GM18909 (cell line): Measurements from ENCODE around the gene GYS1.
"Not testable (repeated sequence)": the region's sequence is repeated elsewhere in the genome, so short reads cannot be mapped to it uniquely, and the experiment has no call there.

Experiments
- ATAC-seq: cut with Tn5 transposase; IDR thresholded peaks from one replicate; pipeline ENCODE4 v1.9.1; 2021; ENCODE audit warnings: mild to moderate bottlenecking; ENCODE audit not compliant: unreplicated experiment, poor library complexity

The GYS1 gene

DNA sequence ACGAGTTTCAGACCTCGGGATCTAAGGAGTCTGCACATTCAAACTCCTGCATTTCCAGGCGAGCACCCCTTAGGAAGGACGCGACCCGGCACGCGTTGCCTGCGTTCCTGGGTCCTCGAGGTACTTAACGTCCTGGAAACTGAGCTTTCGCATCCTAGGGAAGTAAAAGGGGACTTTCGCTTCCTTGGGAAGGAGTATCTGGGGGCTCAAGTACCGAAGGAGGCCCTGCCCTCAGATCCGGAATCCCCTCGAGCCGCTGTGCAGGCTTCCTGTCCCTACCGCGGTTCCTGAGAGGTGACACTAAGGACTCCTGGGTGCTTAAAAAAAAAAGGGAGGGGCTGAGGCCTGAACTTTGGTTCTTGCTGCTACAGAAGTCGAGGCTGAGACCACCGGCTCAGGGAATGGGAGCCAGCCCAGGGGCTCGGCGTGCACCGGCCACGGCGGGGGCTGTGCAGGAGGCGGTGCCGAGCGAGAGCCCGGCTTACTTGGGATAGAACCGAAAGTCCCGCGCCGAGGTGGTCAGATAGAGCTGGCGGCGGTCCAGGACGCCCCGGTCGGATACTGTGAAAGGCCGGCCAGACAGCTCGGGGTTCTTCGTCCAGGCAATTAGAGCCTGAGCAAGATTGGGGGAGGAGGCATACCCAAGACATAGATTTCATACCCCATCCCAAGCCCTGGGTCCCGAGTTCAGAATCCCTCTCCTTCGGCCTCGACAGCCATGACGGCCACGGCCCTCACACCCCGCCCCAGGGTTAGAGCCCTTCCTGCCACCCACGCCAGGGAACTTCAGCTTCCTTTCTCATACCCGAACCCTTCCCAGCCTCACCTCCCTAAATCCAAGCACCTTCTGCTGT lies 25.5 kb upstream of the GYS1 start:
- not testable (repeated sequence) for ATAC-seq

DNA sequence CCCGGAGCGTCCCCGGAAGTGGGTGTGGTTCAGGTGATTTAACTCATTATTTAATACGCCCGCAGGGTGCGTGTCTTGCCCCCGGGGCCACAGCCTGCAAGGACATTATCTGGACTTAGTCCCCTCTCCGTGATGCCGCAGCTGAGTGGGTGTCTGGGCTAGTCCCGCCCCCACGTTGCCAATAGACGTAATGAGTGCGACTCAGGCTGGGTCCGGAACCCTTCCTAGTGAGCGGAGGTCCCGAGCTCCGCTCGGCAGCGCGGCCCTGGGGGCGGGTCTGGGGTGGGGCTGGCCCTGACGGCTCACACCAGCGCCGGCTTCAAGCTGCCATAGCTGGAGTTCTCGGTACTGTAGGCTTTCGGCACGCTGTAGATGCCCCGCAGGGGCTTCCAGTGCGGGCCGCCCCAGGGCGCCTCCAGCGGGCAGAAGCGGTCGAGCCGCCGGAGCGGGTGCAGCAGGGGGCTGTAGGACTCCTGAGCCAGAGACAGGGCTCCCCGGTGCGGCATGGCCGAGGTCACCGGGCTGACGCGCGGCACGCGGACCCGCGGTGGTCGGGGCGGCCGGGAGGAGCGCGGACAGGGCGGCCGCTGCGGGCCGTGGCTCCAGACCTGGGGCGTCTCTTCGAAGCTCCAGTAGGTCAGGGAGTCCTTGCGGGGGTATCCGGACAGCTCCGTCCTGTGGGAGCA lies 24.7 kb upstream of the GYS1 start:
- ATAC-seq: no peak

DNA sequence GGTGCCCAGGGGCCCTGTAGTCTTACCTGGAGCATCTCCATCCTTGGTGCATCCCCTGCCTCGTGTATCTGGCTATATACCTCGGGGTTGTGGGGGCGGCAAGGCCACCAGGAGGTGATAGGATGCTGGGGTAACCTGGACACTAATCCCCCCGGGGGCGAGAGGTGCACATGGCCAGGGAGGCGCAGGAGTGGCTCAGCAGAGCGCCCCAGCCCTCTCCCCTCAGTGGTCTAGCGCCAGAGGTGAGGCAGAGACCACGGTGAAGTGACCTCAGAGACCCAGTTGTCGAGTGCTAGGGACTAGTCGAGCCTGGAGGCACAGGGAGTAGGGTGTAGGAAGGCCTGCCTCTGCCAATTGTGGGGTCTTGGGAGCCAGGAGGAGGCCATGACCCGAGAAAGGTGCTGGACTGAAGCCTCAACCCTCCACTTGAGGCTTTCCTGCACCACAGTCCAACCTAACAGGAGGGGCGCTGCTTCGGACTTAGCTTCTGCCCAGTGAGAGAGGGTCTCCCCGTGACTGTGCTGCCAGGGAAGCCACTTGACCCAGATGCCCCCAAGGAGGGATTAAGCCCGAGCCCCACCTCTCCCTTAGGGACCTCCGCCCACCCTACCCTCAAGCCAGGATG lies 24.0 kb upstream of the GYS1 start, which contains the start of gene LHB:
LHB (minus strand) TSS at position 51 of the 625 bp plus-strand sequence; CDS start at position 41, 10 bp downstream.
- no peak for ATAC-seq

DNA sequence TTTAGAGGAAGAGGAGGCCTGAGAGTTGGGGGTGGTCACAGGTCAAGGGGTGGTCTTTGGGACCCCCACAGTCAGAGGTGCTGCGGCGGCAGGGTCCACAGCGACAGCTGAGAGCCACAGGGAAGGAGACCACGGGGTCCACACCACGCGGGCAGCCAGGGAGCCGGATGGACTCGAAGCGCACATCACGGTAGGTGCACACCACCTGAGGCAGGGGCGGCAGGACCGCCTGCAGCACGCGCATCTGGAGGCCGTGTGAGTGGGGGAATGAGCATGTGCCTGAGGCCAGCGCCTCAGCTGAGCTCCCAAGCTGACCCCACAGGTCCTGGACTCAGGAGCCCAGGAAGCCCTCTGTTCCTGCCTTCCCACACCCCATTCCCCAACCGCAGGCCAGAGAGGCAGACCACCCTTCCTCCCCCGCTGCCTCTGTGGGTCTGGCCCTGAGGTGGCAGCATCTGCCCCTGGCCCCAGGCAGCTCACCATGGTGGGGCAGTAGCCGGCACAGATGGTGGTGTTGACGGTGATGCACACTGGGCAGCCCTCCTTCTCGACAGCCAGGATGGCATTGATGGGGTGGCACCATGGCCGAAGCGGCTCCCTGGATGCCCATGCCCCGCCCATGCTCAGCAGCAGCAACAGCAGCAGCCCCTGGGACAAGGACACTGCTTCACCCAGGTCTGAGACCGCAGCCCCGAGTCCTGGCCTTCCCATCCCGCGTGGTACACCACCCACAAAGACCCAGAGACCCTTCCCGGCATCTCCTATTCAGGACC lies 23.1 kb upstream of the GYS1 start:
- no peak for ATAC-seq

DNA sequence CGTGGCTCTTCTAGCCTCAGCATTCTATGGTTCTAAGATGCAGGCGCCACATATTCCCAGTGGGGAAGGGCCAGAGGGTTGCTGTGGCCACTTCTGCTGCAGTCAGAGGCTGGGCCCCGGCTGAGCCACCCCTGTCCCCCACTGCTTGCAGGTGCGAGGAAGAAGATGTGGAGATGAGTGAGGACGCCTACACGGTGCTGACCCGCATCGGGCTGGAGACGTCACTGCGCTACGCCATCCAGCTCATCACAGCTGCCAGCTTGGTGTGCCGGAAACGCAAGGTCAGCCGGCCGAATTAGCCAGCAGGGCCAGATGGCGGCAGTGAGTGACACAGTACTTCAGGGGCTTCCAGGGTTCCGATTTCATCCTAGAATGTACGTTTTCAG lies 21.8 kb upstream of the GYS1 start:
- ATAC-seq: no peak

DNA sequence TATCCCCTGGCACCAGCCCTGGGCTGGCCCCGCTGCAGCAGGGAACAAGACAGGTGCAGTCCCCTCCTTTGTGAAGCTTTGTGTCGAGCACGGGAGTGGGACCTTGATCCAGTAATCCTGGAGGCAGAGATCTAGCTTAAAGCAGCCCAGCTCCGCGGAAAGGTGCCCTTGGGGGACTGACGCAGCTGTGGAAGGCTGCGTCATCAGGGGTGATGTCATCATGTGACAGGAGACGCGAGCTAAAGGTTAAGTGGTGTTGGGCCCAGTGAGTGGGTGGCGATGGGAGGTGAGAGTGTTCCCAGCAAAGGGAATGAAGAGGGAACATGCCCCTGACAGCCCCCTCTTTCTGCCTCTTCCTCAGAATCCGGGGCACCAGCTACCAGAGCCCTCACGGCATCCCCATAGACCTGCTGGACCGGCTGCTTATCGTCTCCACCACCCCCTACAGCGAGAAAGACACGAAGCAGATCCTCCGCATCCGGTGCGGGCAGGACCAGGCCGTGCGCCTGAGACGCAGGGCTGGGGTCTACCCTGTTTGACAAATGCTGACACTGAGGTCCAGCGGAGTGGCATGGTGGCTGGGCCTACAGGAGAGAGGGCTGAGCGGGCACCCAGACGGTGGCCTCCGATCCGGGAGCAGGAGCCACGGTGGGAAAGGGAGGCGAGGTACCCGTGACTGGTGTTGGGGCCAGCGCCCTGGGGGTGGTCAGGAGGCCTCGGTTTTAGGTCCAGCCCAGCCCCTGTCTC lies 21.2 kb upstream of the GYS1 start:
- no peak for ATAC-seq

DNA sequence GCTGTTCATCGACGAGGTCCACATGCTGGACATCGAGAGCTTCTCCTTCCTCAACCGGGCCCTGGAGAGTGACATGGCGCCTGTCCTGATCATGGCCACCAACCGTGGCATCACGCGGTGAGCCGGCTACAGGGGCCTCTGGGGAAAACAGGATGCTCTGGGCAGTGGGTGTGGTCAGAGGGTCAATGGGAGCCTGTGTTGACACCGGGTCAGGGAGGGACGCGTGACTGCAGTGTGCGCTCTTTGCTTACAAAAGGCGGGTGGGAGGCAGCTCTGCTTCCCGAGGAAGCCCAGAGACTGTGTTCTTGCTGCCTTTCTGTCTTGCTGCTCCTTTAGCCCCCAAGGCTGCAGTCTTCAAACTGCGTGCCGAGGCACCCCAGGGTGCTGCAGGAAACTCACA lies 18.1 kb upstream of the GYS1 start:
- ATAC-seq: no peak

DNA sequence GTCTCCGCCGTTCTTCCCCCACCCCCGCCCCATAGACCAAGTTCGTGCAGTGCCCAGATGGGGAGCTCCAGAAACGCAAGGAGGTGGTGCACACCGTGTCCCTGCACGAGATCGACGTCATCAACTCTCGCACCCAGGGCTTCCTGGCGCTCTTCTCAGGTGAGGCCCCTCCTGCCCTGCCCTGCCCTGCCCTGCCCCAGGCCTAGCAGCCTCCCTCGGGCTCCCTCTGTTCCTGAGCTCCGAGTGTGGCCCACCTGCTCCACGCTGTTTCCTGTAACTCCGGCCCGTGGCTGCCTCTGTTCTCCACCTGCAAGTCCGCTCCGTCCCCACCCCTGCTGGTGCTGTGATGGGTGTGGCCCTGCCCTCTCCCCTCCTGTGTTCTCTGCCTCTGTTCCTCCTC lies 17.3 kb upstream of the GYS1 start:
- no peak for ATAC-seq

DNA sequence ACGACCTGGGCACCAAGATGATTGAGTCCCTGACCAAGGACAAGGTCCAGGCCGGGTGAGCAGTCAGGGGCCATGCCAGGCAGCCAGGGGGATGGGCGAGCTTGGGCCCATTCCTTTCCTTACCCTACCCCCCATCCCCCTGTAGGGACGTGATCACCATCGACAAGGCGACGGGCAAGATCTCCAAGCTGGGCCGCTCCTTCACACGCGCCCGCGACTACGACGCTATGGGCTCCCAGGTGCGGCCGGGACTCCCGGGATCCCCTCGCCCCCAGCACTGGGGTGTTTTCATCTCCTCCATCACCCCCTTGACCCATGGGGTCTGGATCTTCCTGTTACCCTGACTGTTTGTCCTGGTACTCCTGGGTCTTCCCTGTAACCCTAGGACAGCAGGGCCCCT lies 16.7 kb upstream of the GYS1 start:
- ATAC-seq: no peak

DNA sequence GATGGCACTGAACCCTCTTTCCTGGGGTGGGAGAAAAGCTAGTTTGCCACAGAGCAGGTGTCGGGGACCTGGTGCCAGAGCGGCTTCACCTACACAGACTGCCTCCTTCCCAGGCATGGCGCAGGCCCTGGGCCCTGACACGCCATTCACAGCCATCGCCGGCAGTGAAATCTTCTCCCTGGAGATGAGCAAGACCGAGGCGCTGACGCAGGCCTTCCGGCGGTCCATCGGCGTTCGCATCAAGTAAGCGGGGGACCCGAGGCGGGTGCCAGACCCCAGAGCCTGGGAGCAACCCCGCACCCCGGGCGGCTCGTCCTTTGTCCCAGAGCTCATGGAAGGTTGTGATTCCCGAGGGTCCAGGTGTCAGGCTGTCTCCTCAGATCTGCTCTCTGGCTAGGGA lies 13.8 kb upstream of the GYS1 start:
- ATAC-seq: no peak

DNA sequence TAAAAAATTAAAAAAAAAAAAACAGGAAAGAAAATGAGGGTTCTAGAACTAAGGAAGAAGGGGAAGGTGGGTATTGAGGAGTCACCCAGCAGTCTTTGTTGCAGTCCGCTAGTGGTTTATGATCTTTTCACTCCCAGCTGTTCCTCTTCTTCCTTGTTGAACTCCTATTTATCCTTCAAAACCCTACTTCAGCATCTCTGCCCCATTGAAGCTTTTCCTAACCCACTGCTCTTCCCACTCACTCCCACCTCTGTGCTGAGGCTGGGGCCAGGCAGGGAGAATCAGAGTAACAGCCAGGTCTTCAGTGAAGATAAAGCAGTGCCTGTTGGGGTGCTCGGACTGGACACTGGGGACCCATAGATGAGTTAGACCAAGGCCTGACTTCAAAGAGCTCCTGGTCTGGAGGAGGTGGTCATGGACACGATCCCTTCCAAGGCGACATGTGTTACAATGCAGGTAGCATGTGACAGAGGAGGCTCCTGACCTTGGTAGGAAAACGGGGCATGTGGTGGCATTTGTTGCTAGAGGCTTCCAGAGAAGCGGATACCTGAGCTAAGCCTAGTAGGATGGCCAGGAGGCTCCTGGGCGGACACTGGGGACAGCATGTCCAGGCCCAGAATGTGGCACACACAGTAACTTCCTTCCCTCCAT lies 12.0 kb upstream of the GYS1 start:
- no peak for ATAC-seq

DNA sequence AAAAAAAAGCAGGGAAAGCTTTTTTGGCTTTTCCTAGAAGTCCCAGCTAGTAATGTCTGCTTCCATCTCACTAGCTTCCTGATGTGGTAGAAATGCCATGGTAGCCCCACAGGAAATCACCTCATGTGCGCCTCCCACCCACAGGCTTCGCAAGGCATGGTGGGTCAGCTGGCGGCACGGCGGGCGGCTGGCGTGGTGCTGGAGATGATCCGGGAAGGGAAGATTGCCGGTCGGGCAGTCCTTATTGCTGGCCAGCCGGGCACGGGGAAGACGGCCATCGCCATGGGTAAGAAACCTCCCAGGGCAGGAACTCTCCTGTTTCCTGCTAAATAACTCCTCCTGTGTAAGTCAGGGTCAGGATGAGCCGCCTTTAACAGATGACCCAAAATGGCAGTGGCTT lies 11.0 kb upstream of the GYS1 start:
- ATAC-seq: no peak

DNA sequence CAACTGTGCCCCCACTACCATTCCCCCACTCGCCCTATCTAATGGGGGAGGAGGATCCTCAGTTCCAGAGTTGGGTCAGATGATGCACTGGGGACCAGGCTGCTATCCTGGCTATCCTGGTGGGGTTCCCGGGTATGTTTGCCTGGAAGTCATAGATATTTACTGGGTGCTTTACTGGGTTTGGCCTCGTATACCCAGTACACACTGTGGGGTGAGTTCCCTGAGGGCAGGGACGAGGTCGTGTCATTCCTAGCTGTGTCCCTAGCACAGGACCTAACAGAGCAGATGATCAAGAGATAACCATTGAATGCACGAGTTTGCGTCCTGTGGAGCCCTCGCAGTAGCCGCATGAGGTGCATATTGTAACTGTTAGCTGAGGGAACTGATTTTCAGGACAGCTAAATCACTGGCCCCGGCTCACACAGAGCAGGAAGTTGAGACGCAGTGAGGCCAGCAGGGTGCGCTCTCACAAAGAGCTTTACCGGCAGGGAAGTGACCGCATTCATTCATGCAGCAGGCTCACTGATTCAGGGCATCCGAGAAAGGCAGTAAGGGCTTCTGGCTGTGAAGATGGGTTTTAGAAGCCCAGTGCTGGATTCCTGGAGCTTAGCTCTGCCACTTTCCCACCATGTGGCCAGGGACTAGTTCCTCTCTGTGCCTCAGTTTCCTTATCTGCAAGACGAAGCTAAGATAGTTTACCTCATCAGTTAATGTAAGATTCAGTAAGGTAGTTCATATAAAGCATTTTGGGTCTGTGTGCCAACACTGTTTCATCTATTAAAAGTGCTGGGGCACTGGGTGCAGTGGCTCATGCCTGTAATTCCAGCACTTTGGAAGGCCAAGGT lies 6.6 kb upstream of the GYS1 start:
- no peak for ATAC-seq

DNA sequence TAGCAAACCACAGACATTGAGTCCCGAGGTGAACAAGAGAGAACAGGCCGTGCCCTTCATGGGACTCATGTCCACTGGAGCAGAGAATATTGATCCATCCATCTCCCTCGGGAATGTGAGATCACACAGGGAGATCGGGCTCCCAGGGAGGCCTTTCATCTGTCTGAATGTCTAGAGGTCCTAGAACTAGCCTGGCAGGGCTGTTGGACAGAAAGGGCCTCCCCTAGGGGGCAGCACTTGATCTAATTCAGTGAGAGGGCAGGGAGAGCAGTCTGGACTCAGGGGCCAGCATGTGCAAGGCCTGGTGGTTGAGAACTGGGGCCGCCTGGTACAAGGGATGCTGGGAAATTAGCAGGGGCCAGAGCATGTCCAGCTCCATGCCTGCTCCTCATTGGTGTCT lies 4.9 kb upstream of the GYS1 start:
- ATAC-seq: no peak

DNA sequence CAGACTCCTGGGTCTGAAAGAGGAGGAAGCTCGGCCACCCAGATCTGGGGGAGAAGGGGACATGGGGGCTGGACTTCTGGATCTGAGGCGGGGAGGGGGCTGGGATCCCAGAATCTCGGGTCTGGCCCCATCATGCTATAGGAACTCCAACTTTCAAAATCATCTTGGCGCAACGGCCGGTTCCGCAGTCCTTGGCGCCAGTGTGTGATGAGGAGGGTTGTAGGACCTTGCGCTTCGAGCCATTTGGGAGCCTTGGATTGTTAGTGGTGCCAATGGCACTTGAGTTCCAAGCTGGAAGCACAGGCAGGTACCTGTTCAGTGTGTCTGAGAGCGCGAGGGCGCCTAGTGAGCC lies 902 bp upstream of the GYS1 start:
- no peak for ATAC-seq

DNA sequence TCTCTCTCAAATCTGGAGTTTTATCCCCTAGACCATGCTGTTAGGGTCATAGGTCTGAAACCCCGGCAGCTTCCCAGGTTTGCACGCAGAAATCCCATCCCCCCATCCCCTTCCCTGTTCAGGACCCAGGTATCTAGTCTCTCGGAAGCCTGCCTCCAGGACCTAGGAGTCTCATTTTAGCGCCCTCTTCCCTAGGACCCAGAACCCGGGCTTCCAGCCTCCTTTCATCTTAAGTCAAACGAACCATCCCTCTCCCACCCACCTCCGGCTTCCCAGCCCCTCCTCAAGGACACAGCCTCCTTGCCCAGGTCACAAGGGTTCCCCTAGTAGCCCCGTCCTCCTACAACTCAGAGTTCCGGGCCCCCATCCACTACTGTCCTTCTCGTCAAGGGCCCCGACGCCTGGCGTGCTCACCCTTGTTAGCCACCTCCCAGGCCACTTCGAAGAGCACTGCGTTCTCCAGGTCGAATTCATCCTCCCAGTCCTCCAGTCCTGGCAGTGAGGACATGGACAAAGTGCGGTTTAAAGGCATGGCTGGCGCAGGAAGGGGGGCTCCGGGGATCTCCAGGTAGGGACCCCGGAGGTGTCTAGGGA lies 431 bp downstream of the GYS1 start:
- ATAC-seq: peak; percentile 4

DNA sequence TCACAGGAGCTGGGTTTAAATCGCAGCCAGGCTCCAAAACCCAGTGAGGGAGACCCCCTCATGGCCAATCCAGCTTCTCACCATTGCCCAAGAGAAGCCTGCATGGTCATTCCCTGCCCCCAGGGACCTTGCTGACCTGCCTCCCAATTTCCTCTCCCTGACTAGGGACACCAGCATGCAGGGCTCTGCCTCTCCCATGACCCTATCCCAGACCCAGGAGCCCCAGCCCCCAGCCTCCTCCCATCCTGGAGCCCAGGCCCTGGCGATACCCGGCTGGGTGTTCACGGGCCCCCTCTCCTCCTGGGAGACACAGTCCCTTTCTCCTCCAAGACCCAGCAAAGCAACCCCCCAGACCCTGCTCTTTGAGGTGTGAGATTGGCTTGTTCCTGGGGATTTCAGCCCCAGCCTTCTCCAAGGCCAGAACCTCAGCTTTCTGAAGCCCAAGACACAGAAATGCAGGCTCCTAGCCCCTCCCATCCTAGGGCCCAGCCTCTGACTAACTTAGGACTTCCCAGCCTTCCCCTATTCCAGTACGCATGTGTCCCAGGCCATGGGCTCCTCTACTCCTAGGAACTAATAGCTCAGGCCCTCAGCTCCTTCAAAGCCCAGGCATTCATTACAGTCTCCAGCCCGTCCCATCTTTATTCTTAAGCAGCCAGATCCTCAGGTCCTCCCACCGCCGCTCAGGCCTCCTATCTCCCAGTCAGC lies 1.1 kb downstream of the GYS1 start:
- no peak for ATAC-seq
